NCI-H2029 treated with DMSO at 0.1 percent for 48 hours (cell line): ENCODE measurements around the gene A4GALT.
"Not testable (repeated sequence)": the region's sequence is repeated elsewhere in the genome, so short reads cannot be mapped to it uniquely, and the experiment has no call there.

ENCODE experiments used
- DNase-seq: peaks from one replicate; lab custom pipeline; 2025; lab: John Stamatoyannopoulos, UW

The A4GALT gene, protein sequence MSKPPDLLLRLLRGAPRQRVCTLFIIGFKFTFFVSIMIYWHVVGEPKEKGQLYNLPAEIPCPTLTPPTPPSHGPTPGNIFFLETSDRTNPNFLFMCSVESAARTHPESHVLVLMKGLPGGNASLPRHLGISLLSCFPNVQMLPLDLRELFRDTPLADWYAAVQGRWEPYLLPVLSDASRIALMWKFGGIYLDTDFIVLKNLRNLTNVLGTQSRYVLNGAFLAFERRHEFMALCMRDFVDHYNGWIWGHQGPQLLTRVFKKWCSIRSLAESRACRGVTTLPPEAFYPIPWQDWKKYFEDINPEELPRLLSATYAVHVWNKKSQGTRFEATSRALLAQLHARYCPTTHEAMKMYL

DNA sequence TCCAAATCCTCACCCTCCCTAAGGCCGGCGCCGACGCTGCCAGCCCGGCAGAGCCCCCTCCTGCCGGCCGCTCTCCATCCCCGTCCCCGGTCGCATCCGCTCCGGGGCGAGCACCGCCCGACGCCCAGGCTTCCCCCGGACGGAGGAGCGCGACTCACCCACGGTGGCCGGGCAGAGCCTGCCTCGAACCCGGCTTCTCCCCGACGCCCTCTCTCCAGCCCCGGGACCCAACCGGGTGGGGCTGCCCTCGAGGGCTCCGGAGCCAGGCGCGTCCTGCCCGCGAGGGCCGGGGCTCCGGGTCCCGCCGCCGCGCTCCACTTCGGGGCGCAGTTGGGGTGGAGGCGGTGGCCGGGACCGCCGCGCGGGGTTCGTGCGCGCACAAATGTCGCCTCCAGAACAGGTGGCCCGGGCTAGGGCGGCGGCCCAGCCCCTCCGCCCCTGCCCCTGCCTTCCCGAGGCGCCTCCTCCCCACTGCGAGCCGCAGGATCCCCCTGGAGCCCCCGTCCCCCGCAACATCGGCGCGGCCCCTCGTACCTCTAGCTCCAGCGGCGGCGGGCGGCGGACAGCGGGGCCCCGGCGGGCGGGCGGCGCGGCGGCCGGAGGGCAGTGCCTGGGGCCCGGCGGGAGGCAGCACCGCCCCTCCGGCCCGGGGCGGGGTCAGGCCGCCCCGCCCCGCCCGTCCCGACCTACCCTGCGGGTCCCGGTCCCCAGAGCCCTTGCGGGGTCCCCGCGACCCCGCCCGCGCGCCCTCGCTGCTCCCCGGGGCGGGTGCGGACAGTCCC lies at the start of gene A4GALT:
TSS of gene A4GALT (minus strand) at position 608 of the 782 bp plus-strand sequence. CDS start 26,919 bp downstream, outside the sequence.
- DNase-seq, result no peak

DNA sequence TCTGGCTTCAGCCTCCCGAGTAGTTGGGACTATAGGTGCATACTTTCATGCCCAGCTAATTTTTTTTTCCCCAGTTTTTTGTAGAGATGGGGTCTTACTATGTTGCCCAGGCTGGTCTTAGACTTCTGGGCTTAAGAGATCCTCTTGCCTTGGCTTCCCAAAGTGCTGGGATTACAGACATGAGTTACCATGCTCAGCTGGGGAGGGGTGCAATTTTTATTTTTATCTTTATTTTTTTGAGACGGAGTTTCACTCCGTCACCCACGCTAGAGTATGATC lies 49.7 kb upstream of the A4GALT start:
- no peak for DNase-seq

DNA sequence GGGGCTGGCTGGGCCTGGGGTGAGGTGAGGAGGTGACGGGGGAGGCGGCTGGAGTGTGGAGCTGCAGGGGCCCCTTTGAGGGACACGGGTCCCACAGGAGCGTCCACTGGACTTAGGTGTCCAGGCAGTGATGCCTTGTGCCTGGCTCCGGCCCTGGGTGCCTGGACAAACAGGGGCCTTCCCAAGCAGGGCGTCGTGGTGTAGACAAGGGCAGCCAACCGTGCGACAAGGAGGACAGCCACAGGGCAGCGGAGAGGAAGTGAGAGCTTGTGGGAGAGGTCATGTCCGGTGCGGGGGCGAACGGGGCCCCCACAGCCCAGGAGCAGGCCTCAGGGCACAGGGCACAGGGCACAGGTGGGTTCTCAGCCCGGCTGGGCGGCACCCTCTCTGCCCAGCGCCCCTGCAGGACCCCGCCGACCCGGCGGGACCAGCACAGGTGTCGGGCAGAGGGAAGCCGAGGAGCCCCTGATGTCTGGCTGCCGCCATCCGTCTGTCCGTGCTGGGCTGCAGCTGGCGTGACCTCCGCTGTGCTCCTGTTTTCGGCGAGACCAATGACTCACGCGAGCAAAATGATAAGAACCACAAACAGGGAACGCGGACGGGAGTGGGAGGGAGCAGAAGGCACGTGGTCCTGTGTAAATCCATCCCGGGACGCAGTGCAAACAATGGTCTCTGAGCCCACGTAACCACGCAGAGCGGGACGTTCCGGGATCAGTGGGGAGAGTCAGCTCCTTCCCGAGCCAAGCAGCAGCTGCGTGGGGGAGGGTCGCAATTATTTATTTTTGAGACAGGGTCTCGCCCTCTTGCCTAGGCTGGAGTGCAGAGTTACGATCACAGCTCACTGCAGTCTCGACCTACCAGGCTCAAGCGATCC lies 49.1 kb upstream of the A4GALT start:
- DNase-seq, result no peak

DNA sequence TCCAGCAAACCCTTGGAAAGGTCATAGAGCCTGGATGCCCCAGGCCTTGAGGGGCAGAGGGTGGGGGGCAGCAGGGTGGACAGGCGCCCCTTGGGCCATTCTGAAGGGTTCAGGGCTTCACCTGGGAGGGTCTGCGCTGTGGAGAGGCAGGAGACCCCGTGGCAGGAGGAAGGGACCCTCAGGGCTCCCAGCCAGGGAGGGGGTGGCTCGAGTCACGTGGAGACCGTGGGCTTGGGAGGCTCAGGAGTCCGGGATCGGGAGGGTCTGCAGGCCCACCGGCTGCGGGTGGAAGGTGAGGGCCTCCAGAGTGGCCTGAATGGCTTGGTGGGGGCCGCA lies 48.5 kb upstream of the A4GALT start:
- DNase-seq, result no peak

DNA sequence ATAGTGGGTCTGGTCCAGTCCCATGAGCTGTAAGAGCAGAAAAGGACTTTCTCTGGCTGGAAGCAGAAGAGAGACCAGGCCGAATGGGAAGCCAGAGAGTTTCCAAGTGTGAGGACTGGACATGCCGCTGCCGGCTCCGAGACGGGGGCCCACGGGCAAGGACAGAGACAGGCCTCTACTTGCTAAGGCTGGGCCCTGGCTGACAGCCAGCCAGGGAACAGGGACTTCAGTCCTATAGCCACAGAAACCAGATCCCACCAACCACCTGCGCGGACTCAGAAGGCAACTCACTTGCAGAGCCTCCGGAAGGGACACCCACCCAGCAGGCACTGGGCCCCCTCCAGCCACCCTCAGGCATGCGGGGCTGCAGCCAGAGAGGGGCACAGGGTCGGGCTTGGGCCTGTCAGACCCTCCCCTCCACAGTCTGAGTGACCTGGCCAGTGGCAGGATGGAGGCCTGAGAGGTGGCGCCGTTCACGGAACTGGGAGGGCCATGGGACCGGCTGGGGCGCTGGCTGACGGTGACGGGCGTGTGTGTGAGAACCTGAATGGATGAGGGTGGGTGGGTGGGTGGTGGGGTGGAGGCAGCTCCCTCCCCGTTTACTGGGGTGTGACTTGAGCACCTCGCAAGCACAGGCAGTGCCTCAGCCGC lies 47.8 kb upstream of the A4GALT start:
- DNase-seq, result no peak

DNA sequence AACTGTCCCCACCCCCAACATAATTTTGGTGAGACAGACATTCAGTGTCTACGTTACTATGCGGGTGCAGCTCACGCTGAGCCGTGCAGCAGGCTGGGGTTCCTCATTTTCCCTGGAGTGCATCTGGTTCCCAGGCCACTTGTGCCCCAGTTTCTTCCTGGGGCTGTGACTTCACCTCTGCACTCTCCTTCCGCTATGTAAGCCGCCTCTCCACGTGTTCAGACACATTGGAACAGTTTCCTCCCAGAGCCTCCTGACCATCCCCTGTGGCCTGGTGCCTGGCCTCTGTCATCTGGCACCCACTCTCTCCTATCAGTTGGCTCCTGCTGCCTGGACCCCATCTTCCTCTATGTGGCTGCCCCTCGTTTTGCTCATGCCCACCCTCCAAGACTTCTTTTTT lies 46.2 kb upstream of the A4GALT start:
- no peak for DNase-seq

DNA sequence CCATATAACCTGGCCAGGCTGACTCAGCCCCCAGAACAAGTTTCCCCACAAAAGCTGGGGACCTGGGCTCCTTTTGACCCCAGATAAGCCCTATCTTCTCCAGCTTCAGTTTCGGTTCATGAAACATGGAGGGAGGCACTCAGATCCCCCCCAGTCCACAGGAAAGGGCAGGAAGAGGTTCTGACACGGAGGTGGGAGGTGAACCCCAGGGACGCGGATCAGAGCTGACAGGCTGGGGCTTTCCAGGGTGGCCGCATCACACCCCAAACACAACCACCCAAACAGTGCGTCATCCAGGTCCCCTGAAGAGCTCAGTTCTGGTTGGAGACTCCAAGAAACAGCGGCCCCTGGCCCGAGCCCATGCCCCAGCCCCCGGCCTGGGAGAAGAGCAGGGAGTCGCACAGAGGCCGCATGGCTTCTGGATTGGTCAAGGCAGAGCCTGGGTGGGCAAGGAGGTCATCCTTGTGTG lies 44.3 kb upstream of the A4GALT start:
- DNase-seq, result no peak

DNA sequence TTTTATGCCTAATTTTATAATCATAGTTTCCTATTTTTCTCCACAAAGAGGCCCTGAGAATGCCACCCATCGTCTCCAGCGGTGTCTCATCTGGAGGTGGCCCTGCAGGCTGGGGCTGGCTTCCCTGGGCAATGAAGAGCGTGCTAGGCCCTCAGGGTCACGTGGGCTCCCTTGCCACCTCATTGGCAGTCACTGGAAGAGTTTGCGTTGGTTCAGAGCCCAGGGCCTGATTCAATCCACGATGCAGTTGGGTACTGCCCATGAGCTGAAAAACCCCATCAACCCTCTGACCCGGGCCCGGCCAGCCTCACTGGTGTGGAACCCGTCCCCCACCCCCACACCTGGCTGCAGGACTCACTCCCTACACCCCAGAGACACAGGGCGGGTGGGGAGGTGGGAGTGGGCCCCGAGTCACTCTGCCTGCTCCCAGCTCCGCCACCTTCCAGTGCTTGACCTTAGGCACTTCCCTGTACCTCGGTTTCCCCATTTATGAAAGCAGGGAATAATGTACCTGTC lies 43.4 kb upstream of the A4GALT start:
- no peak for DNase-seq

DNA sequence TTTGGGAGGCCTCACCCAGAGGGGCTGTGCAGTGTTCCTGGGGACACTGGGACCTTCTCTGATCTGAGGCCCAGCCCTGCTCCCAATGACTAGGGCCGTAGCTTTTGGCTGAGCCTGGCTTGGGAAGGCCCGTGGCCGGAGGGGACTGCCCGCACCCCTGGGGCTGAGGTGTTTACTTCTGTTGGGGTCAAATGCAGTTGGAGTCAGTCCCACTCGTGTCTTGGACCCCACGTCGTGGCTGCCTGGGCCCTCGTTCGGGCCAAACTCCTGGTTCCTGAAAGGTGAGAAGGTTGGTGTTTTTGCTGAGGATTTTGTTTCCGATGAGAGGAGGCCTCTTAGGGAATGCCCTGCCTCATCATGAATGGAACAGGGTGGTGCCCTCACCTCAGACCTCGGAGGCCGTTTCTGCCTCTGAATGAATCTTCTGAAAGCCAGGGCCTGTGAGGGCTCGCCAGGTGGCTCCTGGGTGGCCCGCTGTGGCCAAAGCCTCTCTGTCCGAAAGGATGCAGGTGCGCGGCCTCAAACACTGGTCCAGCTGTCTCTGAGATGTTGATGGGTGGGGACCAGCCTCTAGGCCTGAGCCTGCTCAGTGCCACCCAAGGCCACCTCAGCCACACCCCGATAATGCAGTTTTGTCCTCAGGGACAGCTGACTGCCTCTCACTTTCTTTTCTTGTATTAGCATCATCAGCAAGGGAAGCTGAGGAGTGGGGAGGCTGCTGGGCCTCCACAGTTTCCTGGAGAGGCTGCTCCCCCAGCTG lies 40.3 kb upstream of the A4GALT start:
- DNase-seq, result no peak

DNA sequence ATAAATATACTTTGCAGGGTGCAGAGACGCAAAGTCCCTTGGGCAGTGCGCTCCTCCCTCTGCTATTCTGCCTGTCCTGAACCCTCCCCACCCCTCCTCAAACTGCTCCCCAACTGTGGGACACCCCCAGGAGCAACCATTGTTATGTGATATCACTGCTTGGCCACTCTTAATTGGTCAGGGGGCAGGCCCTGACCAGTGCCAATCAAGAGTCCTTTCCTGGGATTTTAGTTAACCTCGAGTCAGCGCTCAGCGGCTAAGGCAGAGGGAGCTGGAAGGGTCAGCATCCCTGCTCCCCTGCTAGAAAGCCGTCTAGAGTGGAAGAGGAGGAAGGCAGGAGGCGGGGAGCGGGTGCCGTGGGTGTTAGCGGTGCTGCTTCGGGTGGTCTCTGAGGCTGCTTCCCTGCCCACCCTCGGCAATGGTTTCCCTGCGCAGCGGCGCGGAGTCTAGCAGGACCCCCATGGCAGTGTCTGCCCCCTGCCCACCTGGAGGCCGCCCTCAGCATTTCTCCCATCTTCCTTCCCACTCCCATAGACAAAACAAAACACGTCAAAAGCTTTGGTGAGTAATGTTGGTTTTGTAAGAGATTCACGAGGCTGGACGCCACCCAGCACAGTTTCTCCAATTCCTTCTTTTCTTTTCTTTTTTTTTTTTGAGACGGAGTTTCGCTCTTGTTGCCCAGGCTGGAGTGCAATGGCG lies 38.4 kb upstream of the A4GALT start:
- no peak for DNase-seq

DNA sequence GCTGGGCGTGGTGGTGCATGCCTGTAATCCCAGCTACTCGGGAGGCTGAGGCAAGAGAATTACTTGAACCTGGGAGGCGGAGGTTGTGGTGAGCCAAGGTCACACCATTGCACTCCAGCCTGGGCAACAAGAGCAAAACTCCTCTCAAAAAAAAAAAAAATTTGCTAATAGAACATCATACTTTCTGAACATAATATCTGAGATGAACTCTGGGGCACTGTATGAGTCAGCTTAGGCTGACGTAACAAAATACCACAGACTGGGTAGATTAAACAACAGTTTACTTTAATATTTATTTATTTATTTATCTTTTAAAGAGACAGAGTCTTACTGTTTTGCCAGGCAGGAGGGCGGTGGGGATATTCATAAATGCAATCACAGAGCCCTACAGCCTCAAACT lies 34.9 kb upstream of the A4GALT start:
- not testable (repeated sequence) for DNase-seq

DNA sequence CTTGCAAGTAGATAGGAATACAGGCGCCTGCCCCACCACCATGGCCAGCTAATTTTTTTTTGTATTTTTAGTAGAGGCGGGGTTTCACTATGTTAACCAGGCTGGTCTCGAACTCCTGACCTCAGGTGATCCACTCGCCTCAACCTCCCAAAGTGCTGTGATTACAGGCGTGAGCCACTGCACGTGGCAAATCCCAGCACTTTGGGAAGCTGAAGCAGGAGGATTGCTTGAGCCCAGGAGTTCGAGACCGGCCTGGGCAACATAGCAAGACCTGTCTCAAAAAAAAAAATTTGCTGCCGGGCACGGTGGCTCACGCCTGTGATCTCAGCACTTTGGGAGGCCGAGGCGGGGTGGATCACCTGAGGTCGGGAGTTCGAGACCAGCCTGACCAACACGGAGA lies 34.5 kb upstream of the A4GALT start:
- DNase-seq, result not testable (repeated sequence)

DNA sequence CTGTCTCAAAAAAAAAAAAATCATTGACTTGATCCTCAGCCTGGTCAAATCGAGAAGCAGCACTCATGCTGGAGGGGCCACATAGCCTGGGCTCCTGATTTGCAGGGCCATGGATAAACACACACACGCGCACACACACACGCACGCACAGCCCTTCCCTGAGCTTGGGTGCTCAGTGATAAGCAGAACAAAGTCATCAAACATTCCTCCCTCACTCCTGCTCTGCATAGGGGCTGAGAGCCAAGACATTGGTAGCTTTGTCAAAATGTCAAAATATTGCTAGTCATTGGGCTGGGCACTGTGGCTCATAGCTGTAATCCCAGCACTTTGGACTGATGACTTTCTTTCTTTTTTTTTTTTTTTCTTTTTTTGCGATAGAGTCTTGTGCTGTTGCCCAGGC lies 34.0 kb upstream of the A4GALT start:
- DNase-seq, result no peak

DNA sequence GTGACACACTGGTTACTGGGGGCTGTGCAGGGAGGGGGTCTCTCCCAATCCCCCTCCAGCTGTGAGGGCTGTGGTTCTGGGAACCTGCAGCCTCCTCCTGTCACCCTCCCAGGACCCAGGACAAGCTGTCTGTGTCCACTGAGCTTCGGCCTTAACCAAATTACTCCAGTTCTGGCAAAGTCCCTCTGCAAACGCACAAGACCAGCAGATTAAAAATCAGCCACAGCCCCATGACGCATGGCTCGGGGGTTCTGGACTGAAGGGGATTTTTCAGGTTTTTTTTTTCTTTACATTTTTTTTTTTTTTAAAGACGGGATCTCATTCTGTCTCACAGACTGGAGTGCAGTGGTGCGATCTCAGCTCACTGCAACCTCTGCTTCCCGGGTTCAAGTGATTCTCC lies 32.2 kb upstream of the A4GALT start:
- DNase-seq, result no peak

DNA sequence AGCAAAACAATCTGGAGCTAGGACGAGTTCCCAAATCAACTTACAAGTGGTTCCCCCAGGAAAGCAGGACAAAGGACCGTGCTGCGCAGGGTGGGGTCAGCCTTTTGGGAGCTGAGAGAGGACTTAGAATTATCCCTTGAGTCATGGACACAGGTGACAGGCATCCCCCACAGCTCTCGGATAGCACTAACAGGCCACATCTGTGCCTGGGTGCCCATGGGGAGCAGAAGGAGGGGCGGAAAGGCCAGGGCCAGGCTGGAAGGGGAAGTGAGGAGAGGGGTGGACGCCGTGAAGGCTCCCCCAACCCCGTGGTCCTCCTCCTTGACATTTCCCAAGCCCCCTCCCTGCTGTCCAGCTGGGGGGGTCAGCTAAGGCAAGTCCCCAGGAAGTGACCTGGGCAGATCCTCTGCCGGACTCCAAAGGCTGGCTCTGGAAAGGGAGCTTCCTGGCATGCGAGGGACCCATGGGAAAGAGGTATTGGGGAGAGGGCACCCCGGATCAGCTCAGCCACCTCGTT lies 31.6 kb upstream of the A4GALT start:
- DNase-seq, result no peak

DNA sequence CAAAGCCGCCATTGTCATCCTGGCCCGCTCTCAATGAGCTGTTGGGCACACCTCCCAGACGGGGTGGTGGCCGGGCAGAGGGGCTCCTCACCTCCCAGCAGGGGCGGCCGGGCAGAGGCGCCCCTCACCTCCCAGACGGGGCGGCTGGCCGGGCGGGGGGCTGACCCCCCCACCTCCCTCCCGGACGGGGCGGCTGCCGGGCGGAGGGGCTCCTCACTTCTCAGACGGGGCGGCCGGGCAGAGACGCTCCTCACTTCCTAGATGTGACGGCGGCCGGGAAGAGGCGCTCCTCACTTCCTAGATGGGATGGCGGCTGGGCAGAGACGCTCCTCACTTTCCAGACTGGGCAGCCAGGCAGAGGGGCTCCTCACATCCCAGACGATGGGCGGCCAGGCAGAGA lies 29.8 kb upstream of the A4GALT start:
- not testable (repeated sequence) for DNase-seq

DNA sequence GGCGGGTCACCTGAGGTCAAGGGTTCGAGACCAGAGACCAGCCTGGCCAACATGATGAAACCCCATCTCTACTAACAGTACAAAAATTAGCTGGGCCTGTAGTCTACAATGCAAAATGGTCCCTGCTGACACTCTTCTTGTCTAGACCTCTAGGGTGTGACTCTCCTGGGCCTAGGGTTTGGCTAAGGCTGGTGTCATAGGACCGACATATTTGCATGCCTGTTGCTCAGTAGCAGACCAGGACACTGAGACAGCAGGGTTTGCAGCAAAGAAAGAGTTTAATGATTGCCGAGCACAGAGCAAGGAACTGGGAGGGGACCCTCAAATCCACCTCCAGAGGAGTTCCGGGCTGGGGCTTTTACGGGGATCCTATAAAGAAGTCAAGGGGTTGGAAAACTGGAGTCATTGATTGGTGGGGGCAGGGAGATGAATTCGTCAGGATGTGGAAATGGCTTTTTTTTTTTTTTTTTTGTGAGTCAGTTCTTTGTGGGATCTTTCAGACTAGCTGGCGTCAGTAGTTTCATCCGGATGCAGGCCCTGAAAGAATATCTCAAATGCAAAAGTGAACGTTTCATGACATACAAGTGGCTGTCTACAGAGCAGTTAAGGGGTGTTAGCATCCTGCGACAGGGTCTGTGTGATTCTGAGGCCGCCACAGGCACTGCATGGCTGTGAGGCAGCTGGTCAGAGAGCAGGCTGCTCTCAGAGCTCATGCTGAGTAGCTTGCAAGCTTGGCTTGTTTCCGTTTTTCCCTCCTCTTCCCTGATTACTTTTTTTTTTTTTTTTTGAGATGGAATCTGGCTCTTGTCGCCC lies 27.2 kb upstream of the A4GALT start:
- DNase-seq, result no peak

DNA sequence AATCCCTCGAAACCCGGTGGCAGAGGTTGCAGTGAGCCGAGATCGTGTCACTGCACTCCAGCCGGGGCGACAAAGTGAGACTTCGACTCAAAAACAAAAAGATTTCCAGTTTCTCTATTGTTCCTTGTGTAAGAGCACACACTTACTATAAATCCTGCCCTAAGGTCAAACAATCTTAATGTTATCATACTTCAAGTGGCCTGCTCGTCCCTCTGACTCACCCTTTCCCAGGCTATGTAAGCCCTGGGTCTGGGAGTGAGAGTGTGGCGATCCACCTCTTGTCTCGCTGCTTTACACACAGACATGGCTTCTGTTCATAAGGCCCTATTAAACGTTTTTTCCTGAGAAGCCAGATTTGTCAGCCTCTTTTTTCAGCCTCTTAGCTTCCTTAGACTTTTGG lies 24.4 kb upstream of the A4GALT start:
- no peak for DNase-seq

DNA sequence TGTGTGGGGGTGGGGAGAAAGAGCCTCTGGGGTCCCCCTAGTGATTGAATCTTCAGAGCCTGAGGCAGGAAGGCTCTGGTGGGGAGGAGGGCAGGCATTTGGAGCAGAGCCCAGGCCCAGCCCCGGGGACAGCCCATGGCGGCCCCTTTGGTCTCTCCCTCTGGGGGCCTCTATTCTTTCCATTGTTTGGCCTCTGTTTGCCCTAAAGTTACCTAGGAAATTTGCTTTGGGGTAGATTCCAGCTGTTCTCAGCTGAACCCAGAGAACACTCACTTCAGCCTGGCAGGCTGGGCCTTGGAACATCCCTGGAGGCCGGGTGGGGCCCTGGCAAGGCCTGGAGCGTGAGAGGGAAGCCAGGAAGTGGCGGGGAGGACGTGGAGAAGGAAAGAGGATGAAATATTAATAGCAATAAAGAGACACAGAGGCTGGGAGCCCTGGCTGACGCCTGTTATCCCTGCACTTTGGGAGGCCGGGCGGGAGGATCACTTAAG lies 22.9 kb upstream of the A4GALT start:
- DNase-seq, result no peak
